ENCODE measurements around the gene NOP10. TPM values are rescaled to one million over a fixed set of nuclear protein-coding genes. Genes with fewer than 3 reads are reported as not detected.

NOP10 gene
- total RNA-seq, 4 donors from 2014 or later = 137 to 194 (median 166) TPM

GRCh38 chr15:34304613-34305012, 38.3 kb downstream of the NOP10 start:
- TF ChIP-seq, protein P1, sequence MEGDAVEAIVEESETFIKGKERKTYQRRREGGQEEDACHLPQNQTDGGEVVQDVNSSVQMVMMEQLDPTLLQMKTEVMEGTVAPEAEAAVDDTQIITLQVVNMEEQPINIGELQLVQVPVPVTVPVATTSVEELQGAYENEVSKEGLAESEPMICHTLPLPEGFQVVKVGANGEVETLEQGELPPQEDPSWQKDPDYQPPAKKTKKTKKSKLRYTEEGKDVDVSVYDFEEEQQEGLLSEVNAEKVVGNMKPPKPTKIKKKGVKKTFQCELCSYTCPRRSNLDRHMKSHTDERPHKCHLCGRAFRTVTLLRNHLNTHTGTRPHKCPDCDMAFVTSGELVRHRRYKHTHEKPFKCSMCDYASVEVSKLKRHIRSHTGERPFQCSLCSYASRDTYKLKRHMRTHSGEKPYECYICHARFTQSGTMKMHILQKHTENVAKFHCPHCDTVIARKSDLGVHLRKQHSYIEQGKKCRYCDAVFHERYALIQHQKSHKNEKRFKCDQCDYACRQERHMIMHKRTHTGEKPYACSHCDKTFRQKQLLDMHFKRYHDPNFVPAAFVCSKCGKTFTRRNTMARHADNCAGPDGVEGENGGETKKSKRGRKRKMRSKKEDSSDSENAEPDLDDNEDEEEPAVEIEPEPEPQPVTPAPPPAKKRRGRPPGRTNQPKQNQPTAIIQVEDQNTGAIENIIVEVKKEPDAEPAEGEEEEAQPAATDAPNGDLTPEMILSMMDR (IDR thresholded peaks at IDR 0.05) = no peak
- DNase-seq (ENCODE audit: low spot score) (no peak), ATAC-seq (ENCODE audit: low FRiP score) (no peak)

DNA sequence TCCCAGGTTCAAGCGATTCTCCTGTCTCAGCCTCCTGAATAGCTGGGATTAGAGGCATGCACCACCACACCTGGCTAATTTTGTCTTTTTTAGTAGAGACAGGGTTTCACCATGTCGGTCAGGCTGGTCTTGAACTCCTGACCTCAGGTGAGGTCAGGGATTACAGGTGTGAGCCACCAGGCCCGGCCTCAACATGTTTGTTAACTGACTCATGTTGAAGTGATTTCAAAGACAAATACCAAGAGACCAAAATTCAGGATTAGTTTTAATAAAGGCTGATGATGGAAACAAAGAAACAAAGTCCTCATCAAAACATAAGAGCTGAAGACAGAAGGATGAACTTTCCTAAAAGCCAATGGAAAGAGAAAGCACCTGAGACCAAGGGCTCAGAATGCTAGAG, 41.9 kb downstream of the NOP10 start:
- ATAC-seq (ENCODE audit: low FRiP score) = no peak
- TF ChIP-seq, protein P1 (IDR thresholded peaks at IDR 0.05) = no peak
- no peak for DNase-seq (ENCODE audit: low spot score)

- TF ChIP-seq, protein P1 (IDR thresholded peaks at IDR 0.05) = no peak
- DNase-seq (ENCODE audit: low spot score) (no peak), ATAC-seq (ENCODE audit: low FRiP score) (no peak)
These were observed 45.9 kb downstream of the NOP10 start for GRCh38 chr15:34297059-34297458.

DNA sequence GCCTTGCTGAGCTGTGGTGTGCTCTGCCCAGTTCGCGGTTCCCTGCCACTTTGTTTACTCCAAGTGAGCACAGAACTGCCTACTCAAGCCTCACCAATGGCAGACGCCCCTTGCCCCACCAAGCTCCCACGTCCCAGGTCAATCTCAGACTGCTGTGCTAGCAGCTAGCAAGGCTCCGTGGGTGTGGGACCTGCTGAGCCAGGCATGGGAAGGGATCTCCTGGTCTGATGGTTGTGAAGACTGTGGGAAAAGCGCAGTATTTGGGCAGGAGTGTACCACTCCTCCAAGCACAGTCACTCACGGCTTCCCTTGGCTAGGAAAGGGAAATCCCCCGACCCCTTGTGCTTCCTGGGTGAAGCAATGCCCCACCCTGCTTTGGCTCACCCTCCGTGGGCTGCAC, 50.3 kb downstream of the NOP10 start:
- TF ChIP-seq, protein P1 (IDR thresholded peaks at IDR 0.05) = no peak
- ATAC-seq (ENCODE audit: low FRiP score) = no peak
- no peak for DNase-seq (ENCODE audit: low spot score)

Small RNA genes lying within 50 kb of the gene (small RNA-seq; reads per million reads assigned to genes)
- gene MIR1233-1 (not detected), gene RF00019 (not detected)

Other genes starting within 250 kb of the NOP10 start
- 10 to 100 TPM; 33.0 to 47.8 (median 36.8) TPM for gene EMC7, start 241.3 kb downstream of the NOP10 start, total RNA-seq
- gene PGBD4, start 241.1 kb downstream of the NOP10 start, total RNA-seq = 1 to 10 TPM in 2 of 4 donors, under 1 TPM in 2; 0.84 to 1.3 (median 0.98) TPM
- 10 to 100 TPM; 35.4 to 83.1 (median 44.5) TPM for gene KATNBL1, start 133.0 kb downstream of the NOP10 start, total RNA-seq
- 100 to 1,000 TPM; 119 to 145 (median 133) TPM for gene EMC4, start 118.1 kb downstream of the NOP10 start, total RNA-seq
- 10 to 100 TPM; 20.0 to 43.3 (median 33.5) TPM for gene SLC12A6, start 5.4 kb downstream of the NOP10 start, total RNA-seq
- gene NUTM1, start 179 bp upstream of the NOP10 start, total RNA-seq = not detected
- gene LPCAT4, start 24.1 kb upstream of the NOP10 start, total RNA-seq = 10 to 100 TPM in 2 of 4 donors, 1 to 10 TPM in 2; 5.8 to 28.7 (median 13.3) TPM
- 10 to 100 TPM; 22.3 to 64.6 (median 38.7) TPM for gene GOLGA8A, start 94.7 kb upstream of the NOP10 start, total RNA-seq
- 100 to 1,000 TPM in 1 of 4 donors, 10 to 100 TPM in 3; 59.3 to 120 (median 86.5) TPM for gene GOLGA8B, start 240.5 kb upstream of the NOP10 start, total RNA-seq